Suprapubic skin (tissue), 4 donors: ENCODE measurements around the gene NUDT17. TPM values are rescaled to one million over a fixed set of nuclear protein-coding genes. Genes with fewer than 3 reads are reported as not detected.
A peak's percentile ranks its signal among the peaks of the same experiment; 100 is the strongest.

Source experiments
- DNase-seq, 2 donors: peaks; one replicate each; pipeline ENCODE4 v3.0.0-alpha.2; 2019; ENCODE audit warnings: low spot score in 2 of 2
- H3K27ac ChIP-seq: fragments of 200-600 bp; sonication (generic); one replicate; pipeline ENCODE4 v1.5.1; 2019
- H3K27me3 ChIP-seq: fragments of 200-600 bp; sonication (generic); one replicate; pipeline ENCODE4 v1.5.1; 2019
- H3K36me3 ChIP-seq: fragments of 200-600 bp; sonication (generic); one replicate; pipeline ENCODE4 v1.5.1; 2019
- H3K4me1 ChIP-seq: fragments of 200-600 bp; sonication (generic); one replicate; pipeline ENCODE4 v1.5.1; 2019
- H3K4me3 ChIP-seq: fragments of 200-600 bp; sonication (generic); one replicate; pipeline ENCODE4 v1.5.1; 2019; ENCODE audit warnings: mild to moderate bottlenecking
- H3K9me3 ChIP-seq: fragments of 200-600 bp; sonication (generic); one replicate; pipeline ENCODE4 v1.5.1; 2019
- CTCF ChIP-seq, 2 donors: fragments of 200-600 bp in 1 of 2; fragments of 450-650 bp in 1 of 2; sonication (generic) in 1 of 2; IDR thresholded peaks; one replicate each; pipeline ENCODE4 v1.5.1; 2016 to 2019; ENCODE audit warnings: antibody characterized with exemption in 2 of 2, mild to moderate bottlenecking in 1 of 2, moderate library complexity in 1 of 2
- EP300 ChIP-seq: sonication (generic); formaldehyde crosslinking; IDR thresholded peaks from one replicate; pipeline ENCODE4 v1.6.1; 2017; ENCODE audit warnings: antibody characterized with exemption
- POLR2A ChIP-seq, 2 donors: fragments of 450-650 bp; IDR thresholded peaks; one replicate each; pipeline ENCODE4 v1.6.1; 2017; ENCODE audit warnings: antibody characterized with exemption in 2 of 2, mild to moderate bottlenecking in 2 of 2, moderate library complexity in 2 of 2
- POLR2AphosphoS5 ChIP-seq, 3 donors: sonication (generic); formaldehyde crosslinking; IDR thresholded peaks; one replicate each; pipeline ENCODE4 v1.6.1; 2017; ENCODE audit warnings: antibody characterized with exemption in 3 of 3
- WGBS: methylation state at CpG from one replicate; pipeline ENCODE4 v1.1.5; 2018; 5-methylcytosine and 5-hydroxymethylcytosine counted together
- total RNA-seq, 4 donors: library from RNA; depleted of rRNA; stranded (reverse); fragments of >200 nt; gene quantifications; one replicate each; pipeline ENCODE4 v1.1.0, GENCODE V29; 2016

NUDT17 gene
- 1 to 10 TPM; 1.3 to 3.9 (median 2.1) TPM for total RNA-seq

GRCh38 chr1:145845514-145846161, at the start of gene NUDT17:
NUDT17 (plus strand) TSS chr1:145845630; CDS start chr1:145845641, 11 bp downstream.
- H3K4me3 ChIP-seq = peak within 1 kb of the TSS; percentile 73
- H3K27ac ChIP-seq = peak within 1 kb of the TSS; percentile 80
- H3K4me1 ChIP-seq = peaks cover 18% of the 10 kb centered on the region
- H3K36me3 ChIP-seq = peaks cover 52% of the 10 kb centered on the region
- H3K27me3 ChIP-seq = no peaks in the 10 kb centered on the region
- TF ChIP-seq EP300 = no peak
- TF ChIP-seq CTCF (IDR thresholded peaks at IDR 0.05) = peak; percentile 90 to 96
- 3% methylated on average over 25 of the region's 50 CpGs for whole genome bisulfite sequencing
- no peaks in the 10 kb centered on the region for H3K9me3 ChIP-seq
- peak; percentile 86 to 88 for DNase-seq

GRCh38 chr1:145796753-145797152, 48.7 kb upstream of the NUDT17 start:
- Histone ChIP-seq H3K36me3 (peaks cover 11% of the 10 kb centered on the region), H3K27me3 (no peaks in the 10 kb centered on the region), H3K9me3 (peaks cover 10% of the 10 kb centered on the region), H3K4me3 (no peak overlapping the region), H3K27ac (no peak overlapping the region), H3K4me1 (peaks cover 15% of the 10 kb centered on the region)
- no peak for DNase-seq
- TF ChIP-seq EP300 (no peak), POLR2A (IDR thresholded peaks at IDR 0.05) (no peak), POLR2AphosphoS5 (IDR thresholded peaks at IDR 0.05) (no peak), CTCF (IDR thresholded peaks at IDR 0.05) (no peak)
- 0% methylated on average over 1 of the region's 1 CpG for WGBS

DNA sequence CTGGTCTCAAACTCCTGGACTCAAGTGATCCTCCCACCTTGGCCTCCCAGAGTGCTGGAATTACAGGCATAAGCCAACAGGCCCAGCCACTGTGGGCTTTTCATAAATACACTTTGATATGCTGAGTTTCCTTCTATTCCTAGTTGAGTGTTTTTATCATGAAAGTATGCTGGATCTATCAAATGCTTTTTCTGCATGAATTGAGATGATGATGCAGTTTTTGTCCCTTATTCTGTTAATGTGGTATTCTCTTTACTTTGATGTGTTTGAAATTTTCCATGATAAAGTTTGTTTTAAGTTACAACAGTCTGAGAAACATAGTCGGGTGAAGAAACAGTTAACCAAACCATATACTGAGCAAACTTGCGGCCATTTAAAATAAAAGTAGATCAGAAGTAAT, 45.6 kb upstream of the NUDT17 start:
- WGBS = 89% methylated on average over 2 of the region's 2 CpGs
- H3K4me1 ChIP-seq = peaks cover 45% of the 10 kb centered on the region
- TF ChIP-seq CTCF (IDR thresholded peaks at IDR 0.05) (no peak), EP300 (no peak), POLR2A (IDR thresholded peaks at IDR 0.05) (no peak), POLR2AphosphoS5 (IDR thresholded peaks at IDR 0.05) (no peak)

GRCh38 chr1:145804235-145805045, 41.0 kb upstream of the NUDT17 start:
- no peak for DNase-seq
- H3K36me3 ChIP-seq = no peaks in the 10 kb centered on the region
- peaks cover 52% of the 10 kb centered on the region for H3K4me1 ChIP-seq
- 43% methylated on average over 3 of the region's 3 CpGs for WGBS
- TF ChIP-seq POLR2AphosphoS5 (IDR thresholded peaks at IDR 0.05) = no peak
- no peak for TF ChIP-seq EP300
- no peak for TF ChIP-seq POLR2A (IDR thresholded peaks at IDR 0.05)
- no peak for TF ChIP-seq CTCF (IDR thresholded peaks at IDR 0.05)
- no peaks in the 10 kb centered on the region for H3K9me3 ChIP-seq
- H3K27ac ChIP-seq = no peak overlapping the region
- H3K4me3 ChIP-seq = no peak overlapping the region
- no peaks in the 10 kb centered on the region for H3K27me3 ChIP-seq

More for the DNA sequence above, 45.6 kb upstream of the NUDT17 start:
- H3K9me3 ChIP-seq = peaks cover 10% of the 10 kb centered on the region
- no peak overlapping the region for H3K4me3 ChIP-seq
- H3K27ac ChIP-seq = no peak overlapping the region
- no peaks in the 10 kb centered on the region for H3K36me3 ChIP-seq
- H3K27me3 ChIP-seq = no peaks in the 10 kb centered on the region
- no peak for DNase-seq

- 70% methylated on average over 1 of the region's 1 CpG for WGBS
- no peaks in the 10 kb centered on the region for H3K27me3 ChIP-seq
- no peaks in the 10 kb centered on the region for H3K36me3 ChIP-seq
- no peak for TF ChIP-seq CTCF (IDR thresholded peaks at IDR 0.05)
- TF ChIP-seq EP300 = no peak
- TF ChIP-seq POLR2AphosphoS5 (IDR thresholded peaks at IDR 0.05) = no peak
- TF ChIP-seq POLR2A (IDR thresholded peaks at IDR 0.05) = no peak
- H3K4me3 ChIP-seq = no peak overlapping the region
- peaks cover 52% of the 10 kb centered on the region for H3K4me1 ChIP-seq
- DNase-seq = no peak
- H3K27ac ChIP-seq = no peak overlapping the region
- H3K9me3 ChIP-seq = no peaks in the 10 kb centered on the region
Measured at GRCh38 chr1:145805057-145805456, 40.4 kb upstream of the NUDT17 start.
